ENCODE results near the gene CHAF1A.

Gene CHAF1A

GRCh38 chr19:4471403-4472173 is 69.1 kb downstream of the CHAF1A start:
- TF ChIP-seq CTCF (IDR thresholded peaks at IDR 0.05): no peak

GRCh38 chr19:4472174-4472974 is 69.9 kb downstream of the CHAF1A start, which contains the start of gene HDGFL2:
Gene HDGFL2 (plus strand): TSS chr19:4472297. CDS start chr19:4472351, 54 bp downstream.
- TF ChIP-seq CTCF (IDR thresholded peaks at IDR 0.05): no peak

GRCh38 chr19:4473011-4473762 is 70.7 kb downstream of the CHAF1A start:
- no peak for TF ChIP-seq CTCF (IDR thresholded peaks at IDR 0.05)

GRCh38 chr19:4473763-4474513 is 71.5 kb downstream of the CHAF1A start:
- TF ChIP-seq CTCF (IDR thresholded peaks at IDR 0.05): no peak

GRCh38 chr19:4474514-4475022 is 72.1 kb downstream of the CHAF1A start:
- TF ChIP-seq CTCF (IDR thresholded peaks at IDR 0.05): no peak

- no peak for TF ChIP-seq CTCF (IDR thresholded peaks at IDR 0.05)
These were observed 74.8 kb downstream of the CHAF1A start for GRCh38 chr19:4477034-4477801.

Measured in LNCAP (cell line).